HG02642 (cell line): ENCODE data around the gene PSMA7.
A peak's percentile ranks its signal among the peaks of the same experiment; 100 is the strongest.
"Not testable (repeated sequence)": the region's sequence is repeated elsewhere in the genome, so short reads cannot be mapped to it uniquely, and the experiment has no call there.

Experiments used
- ATAC-seq: cut with Tn5 transposase; IDR thresholded peaks from one replicate; pipeline ENCODE4 v1.9.1; 2021; ENCODE audit warnings: mild to moderate bottlenecking; ENCODE audit not compliant: unreplicated experiment, poor library complexity

Gene PSMA7

GRCh38 chr20:62122654-62123449, 20.3 kb downstream of the PSMA7 start:
- ATAC-seq, result peak; percentile 15

- peak; percentile 82 for ATAC-seq
Observed at GRCh38 chr20:62121776-62122653, 21.2 kb downstream of the PSMA7 start, which contains the start of gene LSM14B. Gene LSM14B (plus strand): TSS chr20:62122475. CDS start chr20:62122667, 192 bp downstream.

GRCh38 chr20:62120990-62121775, 22.0 kb downstream of the PSMA7 start:
- peak; percentile 11 for ATAC-seq

GRCh38 chr20:62120365-62120762, 22.8 kb downstream of the PSMA7 start:
- no peak for ATAC-seq

GRCh38 chr20:62119591-62120364, 23.4 kb downstream of the PSMA7 start:
- ATAC-seq, result no peak

- no peak for ATAC-seq
Observed at GRCh38 chr20:62119115-62119514, 24.1 kb downstream of the PSMA7 start.

GRCh38 chr20:62118113-62119043, 24.8 kb downstream of the PSMA7 start:
- no peak for ATAC-seq

- ATAC-seq, result no peak
Observed at GRCh38 chr20:62117658-62118057, 25.5 kb downstream of the PSMA7 start.

GRCh38 chr20:62117362-62117646, 25.9 kb downstream of the PSMA7 start:
- ATAC-seq, result no peak

GRCh38 chr20:62116558-62117361, 26.4 kb downstream of the PSMA7 start:
- ATAC-seq, result no peak

GRCh38 chr20:62115800-62116407, 27.3 kb downstream of the PSMA7 start:
- ATAC-seq, result not testable (repeated sequence)

GRCh38 chr20:62114894-62115293, 28.3 kb downstream of the PSMA7 start:
- ATAC-seq, result no peak

GRCh38 chr20:62112368-62112767, 30.8 kb downstream of the PSMA7 start:
- ATAC-seq, result no peak

- ATAC-seq, result no peak
Observed at GRCh38 chr20:62111148-62111547, 32.0 kb downstream of the PSMA7 start.

- no peak for ATAC-seq
Observed at GRCh38 chr20:62105592-62105991, 37.6 kb downstream of the PSMA7 start.

- ATAC-seq, result no peak
Observed at GRCh38 chr20:62104791-62105345, 38.3 kb downstream of the PSMA7 start.

- no peak for ATAC-seq
Observed at GRCh38 chr20:62104234-62104789, 38.9 kb downstream of the PSMA7 start.
